K562 (cell line): ENCODE measurements around the gene IQCN. TPM values are rescaled to one million over a fixed set of nuclear protein-coding genes. Genes with fewer than 3 reads are reported as not detected.

Experiments
- ATF7 ChIP-seq: fragments of 450-650 bp; IDR thresholded peaks from 2 replicates; pipeline ENCODE4 v1.7.1; 2014; ENCODE audit warnings: mild to moderate bottlenecking, moderate library complexity
- BACH1 ChIP-seq: fragments of 200-800 bp; sonication (Bioruptor generic); IDR thresholded peaks from 2 replicates; pipeline ENCODE4 v1.6.1; 2016; ENCODE audit warnings: missing genetic modification characterization, missing compliant biosample characterization
- CBX1 ChIP-seq: sonication (generic); IDR thresholded peaks from 2 replicates; pipeline ENCODE4 v1.6.1; 2016; ENCODE audit warnings: antibody characterized with exemption, low read depth, mild to moderate bottlenecking
- EGR1 ChIP-seq: fragments of 450-650 bp; conservative IDR thresholded peaks from 2 replicates; pipeline ENCODE4 v1.6.1; 2017; ENCODE audit warnings: mild to moderate bottlenecking
- FOXK2 ChIP-seq, 2 experiments: fragments of 450-650 bp; IDR thresholded peaks in 1 of 2; conservative IDR thresholded peaks in 1 of 2; 2 replicates each; pipeline ENCODE4 v1.6.1; 2016; ENCODE audit warnings: low read depth in 2 of 2, mild to moderate bottlenecking in 1 of 2
- HNRNPLL ChIP-seq: fragments of 200-400 bp; formaldehyde crosslinking; IDR thresholded peaks from 2 replicates; pipeline ENCODE4 v1.6.1; 2017; ENCODE audit warnings: low read length, low read depth, mild to moderate bottlenecking; ENCODE audit not compliant: poor library complexity, severe bottlenecking
- KLF10 ChIP-seq: fragments of 250-450 bp; sonication (Bioruptor Pico); IDR thresholded peaks from 2 replicates; pipeline ENCODE4 v1.6.1; 2021; ENCODE audit warnings: matching md5 sums
- RNF2 ChIP-seq: sonication (generic); IDR thresholded peaks from 2 replicates; pipeline ENCODE4 v1.6.1; 2016
- SIX5 ChIP-seq, 2 experiments: IDR thresholded peaks; 2 replicates each; pipeline ENCODE4 v1.6.1; 2011; ENCODE audit warnings: low read length in 2 of 2, borderline replicate concordance in 1 of 2, low read depth in 1 of 2, mild to moderate bottlenecking in 1 of 2, moderate library complexity in 1 of 2; ENCODE audit not compliant: insufficient read depth in 1 of 2
- ZFPM2 ChIP-seq: fragments of 250-450 bp; sonication (Bioruptor Pico); IDR thresholded peaks from 2 replicates; pipeline ENCODE4 v1.5.1; 2022; ENCODE audit warnings: mild to moderate bottlenecking
- ZNF224 ChIP-seq: sonication (generic); formaldehyde crosslinking; IDR thresholded peaks from 2 replicates; pipeline ENCODE4 v1.8.0; 2022; ENCODE audit warnings: mild to moderate bottlenecking, missing genetic modification reagents
- ZNF507 ChIP-seq: conservative IDR thresholded peaks from 2 replicates; pipeline ENCODE4 v1.6.1; 2017; ENCODE audit warnings: missing genetic modification characterization, missing compliant biosample characterization
- polyA plus RNA-seq, 8 experiments: library from polyadenylated mRNA; depleted of rRNA in 4 of 8; stranded (reverse) in 5 of 8; unstranded in 3 of 8; fragments of >200 nt; fragmentation: Nextera tagmentation in 2 of 8; fragmentation: Illumina TruSeq in 1 of 8; extraction: Ambion mirVana in 2 of 8; extraction: Trizol in 1 of 8; gene quantifications; 2 replicates each; pipeline versions ENCODE4 v1.2.1 to v1.2.3, GENCODE V29; 2011 to 2014; ENCODE audit warnings: inconsistent platforms in 1 of 8, missing spikeins in 1 of 8
- total RNA-seq, 7 experiments: library from RNA; depleted of rRNA in 6 of 7; stranded (reverse); fragments of >200 nt in 6 of 7; fragmentation: Illumina TruSeq in 2 of 7; extraction: Trizol in 2 of 7; gene quantifications; 2 replicates each; pipeline versions ENCODE4 v1.2.1 to v1.2.3, GENCODE V29; 2011 to 2021; ENCODE audit warnings: low replicate concordance in 1 of 7
- TF ChIP-seq, protein P1 (sequence below), 2 experiments: fragments of 450-650 bp; IDR thresholded peaks; 2 replicates each; pipeline ENCODE4 v1.6.1; 2016; ENCODE audit warnings: mild to moderate bottlenecking in 2 of 2, borderline replicate concordance in 1 of 2, low read depth in 1 of 2, moderate library complexity in 1 of 2
- TF ChIP-seq, protein P2 (sequence below): sonication (generic); formaldehyde crosslinking; IDR thresholded peaks from 2 replicates; pipeline ENCODE4 v1.8.0; 2022; ENCODE audit warnings: mild to moderate bottlenecking, low read depth, missing genetic modification reagents
- TF ChIP-seq, protein P3 (sequence below): fragments of 450-650 bp; IDR thresholded peaks from one replicate; pipeline ENCODE4 v1.6.1; 2018; ENCODE audit warnings: mild to moderate bottlenecking, moderate library complexity; ENCODE audit not compliant: partially characterized antibody
- TF ChIP-seq, protein P4 (sequence below): sonication (generic); formaldehyde crosslinking; IDR thresholded peaks from 2 replicates; pipeline ENCODE4 v1.8.0; 2022; ENCODE audit warnings: missing genetic modification reagents, mild to moderate bottlenecking, borderline replicate concordance

IQCN gene
- total and polyA plus RNA-seq, 9 of the 15 experiments (the other 6 are each of a cell fraction or from before 2014, with no cell fraction given) = 0.01 to 0.07 (median 0.04) TPM; not detected in 3

DNA sequence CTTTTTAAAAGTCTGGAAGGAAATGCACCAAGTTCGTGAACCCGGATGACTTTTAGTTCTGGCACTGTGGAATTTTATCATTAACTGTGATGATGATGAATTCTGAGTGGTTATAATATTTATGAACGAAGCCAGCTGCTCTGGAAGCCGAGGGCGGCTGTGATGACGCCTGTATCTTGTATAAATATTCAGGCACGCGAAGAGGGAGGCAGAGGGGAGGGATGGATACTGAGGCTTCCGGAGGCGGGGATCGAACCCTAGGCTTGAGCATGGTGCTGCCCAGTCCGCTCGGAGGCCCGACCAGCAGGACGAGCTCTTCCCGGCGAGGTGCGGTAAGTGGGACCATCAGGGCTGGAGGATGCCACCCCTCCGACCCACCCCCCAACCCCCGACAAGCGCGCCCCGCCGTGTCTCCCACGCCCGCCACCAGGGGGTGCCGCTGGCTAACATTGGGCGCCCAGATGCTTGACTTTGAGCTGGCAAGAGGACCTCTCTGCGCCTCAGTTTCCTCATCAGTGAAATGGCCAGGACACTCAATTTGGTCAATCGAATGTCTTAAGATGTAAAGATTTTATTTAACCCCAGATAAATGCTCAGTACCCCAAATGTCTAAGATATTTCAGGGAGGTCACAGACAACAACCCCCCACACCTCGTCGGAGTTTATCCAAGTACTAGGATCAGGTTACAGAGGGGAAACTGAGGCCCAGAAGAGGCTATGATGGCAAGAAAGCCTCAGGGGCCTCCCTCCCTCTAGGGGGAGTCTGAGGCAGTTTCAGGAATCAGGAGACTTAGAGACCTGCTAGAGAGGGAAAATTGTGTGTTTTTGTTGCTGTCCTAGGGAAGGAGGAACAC lies 65.9 kb downstream of the IQCN start (continued):
- TF ChIP-seq RNF2 (no peak), KLF10 (no peak), SIX5 (IDR thresholded peaks at IDR 0.05; ENCODE audit: borderline replicate concordance in 1 of 2, insufficient read depth in 1 of 2, low read depth in 1 of 2, low read length in 2 of 2) (no peak), BACH1 (tag) (no peak), EGR1 (no peak), FOXK2 (conservative IDR thresholded peaks at IDR 0.05 in 1 of 2, IDR thresholded peaks at IDR 0.05 in 1 of 2; ENCODE audit: low read depth in 2 of 2) (no peak), CBX1 (0 out of 2 replicates have a peak, but pooled peaks have one; percentile 49), ZFPM2 (no peak), ATF7 (no peak), HNRNPLL (no peak), ZNF507 (tag) (no peak), ZNF224 (CRISPR knock-in tag) (no peak)
- TF ChIP-seq, protein P1, sequence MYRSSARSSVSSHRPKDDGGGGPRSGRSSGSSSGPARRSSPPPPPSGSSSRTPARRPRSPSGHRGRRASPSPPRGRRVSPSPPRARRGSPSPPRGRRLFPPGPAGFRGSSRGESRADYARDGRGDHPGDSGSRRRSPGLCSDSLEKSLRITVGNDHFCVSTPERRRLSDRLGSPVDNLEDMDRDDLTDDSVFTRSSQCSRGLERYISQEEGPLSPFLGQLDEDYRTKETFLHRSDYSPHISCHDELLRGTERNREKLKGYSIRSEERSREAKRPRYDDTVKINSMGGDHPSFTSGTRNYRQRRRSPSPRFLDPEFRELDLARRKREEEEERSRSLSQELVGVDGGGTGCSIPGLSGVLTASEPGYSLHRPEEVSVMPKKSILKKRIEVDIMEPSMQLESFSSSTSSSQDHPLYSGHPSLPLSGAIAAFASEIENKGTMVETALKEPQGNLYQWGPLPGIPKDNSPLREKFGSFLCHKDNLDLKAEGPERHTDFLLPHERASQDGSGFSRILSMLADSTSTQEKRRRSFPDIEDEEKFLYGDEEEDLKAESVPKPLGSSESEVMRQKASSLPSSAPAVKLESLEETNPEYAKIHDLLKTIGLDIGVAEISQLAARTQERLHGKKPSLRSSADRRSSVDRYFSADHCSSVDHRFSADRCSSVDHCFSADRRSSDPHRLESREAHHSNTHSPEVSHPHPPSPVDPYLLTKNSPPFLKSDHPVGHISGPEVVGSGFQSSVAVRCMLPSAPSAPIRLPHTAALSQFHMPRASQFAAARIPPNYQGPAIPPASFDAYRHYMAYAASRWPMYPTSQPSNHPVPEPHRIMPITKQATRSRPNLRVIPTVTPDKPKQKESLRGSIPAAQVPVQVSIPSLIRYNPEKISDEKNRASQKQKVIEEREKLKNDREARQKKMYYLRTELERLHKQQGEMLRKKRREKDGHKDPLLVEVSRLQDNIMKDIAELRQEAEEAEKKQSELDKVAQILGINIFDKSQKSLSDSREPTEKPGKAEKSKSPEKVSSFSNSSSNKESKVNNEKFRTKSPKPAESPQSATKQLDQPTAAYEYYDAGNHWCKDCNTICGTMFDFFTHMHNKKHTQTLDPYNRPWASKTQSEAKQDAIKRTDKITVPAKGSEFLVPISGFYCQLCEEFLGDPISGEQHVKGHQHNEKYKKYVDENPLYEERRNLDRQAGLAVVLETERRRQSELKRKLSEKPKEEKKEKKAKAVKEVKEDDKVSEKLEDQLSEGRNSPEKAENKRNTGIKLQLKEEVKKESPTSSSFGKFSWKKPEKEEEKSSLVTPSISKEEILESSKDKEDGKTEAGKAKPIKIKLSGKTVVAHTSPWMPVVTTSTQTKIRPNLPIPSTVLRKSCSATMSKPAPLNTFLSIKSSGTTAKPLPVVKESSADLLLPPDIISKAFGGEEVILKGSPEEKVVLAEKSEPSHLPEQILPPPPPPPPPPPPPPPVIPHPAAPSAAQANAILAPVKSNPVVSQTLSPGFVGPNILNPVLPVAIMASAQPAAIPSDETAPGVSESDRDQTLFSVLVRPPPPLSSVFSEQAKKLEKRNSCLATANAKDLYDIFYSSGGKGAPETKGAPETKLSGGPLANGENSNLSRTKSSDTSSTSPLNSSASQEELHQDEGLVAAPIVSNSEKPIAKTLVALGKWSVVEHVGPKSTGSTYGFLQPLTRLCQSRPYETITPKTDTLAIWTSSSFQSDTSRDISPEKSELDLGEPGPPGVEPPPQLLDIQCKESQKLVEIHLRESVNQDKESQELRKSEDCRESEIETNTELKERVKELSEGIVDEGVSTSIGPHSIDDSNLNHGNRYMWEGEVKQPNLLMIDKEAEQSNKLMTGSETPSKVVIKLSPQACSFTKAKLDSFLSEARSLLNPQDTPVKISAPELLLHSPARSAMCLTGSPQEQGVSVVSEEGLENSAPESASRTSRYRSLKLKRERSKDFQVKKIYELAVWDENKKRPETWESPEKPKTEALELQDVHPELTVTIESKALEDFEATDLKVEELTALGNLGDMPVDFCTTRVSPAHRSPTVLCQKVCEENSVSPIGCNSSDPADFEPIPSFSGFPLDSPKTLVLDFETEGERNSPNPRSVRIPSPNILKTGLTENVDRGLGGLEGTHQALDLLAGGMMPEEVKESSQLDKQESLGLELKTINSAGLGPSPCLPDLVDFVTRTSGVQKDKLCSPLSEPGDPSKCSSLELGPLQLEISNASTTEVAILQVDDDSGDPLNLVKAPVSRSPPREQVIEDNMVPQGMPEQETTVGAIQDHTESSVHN (IDR thresholded peaks at IDR 0.05; ENCODE audit: borderline replicate concordance in 1 of 2, low read depth in 1 of 2) = no peak
- TF ChIP-seq, protein P2, sequence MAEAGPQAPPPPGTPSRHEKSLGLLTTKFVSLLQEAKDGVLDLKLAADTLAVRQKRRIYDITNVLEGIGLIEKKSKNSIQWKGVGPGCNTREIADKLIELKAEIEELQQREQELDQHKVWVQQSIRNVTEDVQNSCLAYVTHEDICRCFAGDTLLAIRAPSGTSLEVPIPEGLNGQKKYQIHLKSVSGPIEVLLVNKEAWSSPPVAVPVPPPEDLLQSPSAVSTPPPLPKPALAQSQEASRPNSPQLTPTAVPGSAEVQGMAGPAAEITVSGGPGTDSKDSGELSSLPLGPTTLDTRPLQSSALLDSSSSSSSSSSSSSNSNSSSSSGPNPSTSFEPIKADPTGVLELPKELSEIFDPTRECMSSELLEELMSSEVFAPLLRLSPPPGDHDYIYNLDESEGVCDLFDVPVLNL (CRISPR knock-in tag) = no peak
- TF ChIP-seq, protein P3, sequence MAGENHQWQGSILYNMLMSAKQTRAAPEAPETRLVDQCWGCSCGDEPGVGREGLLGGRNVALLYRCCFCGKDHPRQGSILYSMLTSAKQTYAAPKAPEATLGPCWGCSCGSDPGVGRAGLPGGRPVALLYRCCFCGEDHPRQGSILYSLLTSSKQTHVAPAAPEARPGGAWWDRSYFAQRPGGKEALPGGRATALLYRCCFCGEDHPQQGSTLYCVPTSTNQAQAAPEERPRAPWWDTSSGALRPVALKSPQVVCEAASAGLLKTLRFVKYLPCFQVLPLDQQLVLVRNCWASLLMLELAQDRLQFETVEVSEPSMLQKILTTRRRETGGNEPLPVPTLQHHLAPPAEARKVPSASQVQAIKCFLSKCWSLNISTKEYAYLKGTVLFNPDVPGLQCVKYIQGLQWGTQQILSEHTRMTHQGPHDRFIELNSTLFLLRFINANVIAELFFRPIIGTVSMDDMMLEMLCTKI = no peak
- TF ChIP-seq, protein P4, sequence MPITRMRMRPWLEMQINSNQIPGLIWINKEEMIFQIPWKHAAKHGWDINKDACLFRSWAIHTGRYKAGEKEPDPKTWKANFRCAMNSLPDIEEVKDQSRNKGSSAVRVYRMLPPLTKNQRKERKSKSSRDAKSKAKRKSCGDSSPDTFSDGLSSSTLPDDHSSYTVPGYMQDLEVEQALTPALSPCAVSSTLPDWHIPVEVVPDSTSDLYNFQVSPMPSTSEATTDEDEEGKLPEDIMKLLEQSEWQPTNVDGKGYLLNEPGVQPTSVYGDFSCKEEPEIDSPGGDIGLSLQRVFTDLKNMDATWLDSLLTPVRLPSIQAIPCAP (CRISPR knock-in tag) = no peak
